ENCODE data around the gene DYRK1A.

DYRK1A gene

DNA sequence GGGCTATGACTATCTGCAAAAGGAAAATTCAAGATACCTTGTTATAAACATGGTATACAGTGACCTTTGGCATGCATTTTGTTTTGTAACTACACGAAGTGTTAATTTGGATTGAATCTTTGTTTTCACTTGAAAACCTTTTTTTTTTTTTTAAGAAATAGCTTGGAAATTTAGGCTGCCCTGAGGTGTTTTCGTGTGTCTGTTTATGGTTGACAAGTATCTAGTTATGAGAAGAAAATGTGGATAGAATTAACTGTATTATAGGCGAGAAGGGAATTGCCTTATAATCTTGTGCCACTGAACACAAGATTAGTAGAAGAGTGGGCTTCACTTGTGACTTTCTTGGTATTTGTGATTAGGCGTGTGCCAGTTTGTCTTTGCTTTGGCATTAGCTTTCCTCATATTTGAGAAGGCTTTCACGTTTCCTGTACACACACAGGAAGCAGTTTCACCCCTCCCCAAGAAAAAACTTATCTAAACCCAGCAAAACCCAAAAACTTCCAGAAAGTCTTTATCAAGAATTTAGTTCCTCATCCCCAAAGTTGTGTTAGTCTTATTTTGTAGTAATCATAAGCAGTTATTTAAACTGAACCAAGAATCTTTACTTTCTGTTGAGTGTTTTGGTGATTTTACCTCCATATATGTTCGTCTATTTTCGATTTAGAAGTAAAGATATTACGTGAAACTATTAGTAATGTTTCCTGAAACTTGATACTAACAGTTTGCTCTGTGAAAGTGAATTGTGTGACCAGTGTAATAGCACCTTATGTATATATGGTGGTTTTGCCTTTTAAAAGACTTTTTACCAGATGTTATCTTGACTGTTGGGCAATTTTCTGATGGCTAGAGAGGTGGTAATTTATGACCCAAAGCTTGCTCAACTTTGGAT lies 3.8 kb downstream of the DYRK1A start (continued):
- TF ChIP-seq ZNF560 (tag by site-specific recombination; IDR thresholded peaks at IDR 0.05; ENCODE audit: borderline replicate concordance): no peak
- no peak for TF ChIP-seq ZBTB7A (tag by site-specific recombination; IDR thresholded peaks at IDR 0.05; ENCODE audit: low read depth)
- TF ChIP-seq, protein P1, sequence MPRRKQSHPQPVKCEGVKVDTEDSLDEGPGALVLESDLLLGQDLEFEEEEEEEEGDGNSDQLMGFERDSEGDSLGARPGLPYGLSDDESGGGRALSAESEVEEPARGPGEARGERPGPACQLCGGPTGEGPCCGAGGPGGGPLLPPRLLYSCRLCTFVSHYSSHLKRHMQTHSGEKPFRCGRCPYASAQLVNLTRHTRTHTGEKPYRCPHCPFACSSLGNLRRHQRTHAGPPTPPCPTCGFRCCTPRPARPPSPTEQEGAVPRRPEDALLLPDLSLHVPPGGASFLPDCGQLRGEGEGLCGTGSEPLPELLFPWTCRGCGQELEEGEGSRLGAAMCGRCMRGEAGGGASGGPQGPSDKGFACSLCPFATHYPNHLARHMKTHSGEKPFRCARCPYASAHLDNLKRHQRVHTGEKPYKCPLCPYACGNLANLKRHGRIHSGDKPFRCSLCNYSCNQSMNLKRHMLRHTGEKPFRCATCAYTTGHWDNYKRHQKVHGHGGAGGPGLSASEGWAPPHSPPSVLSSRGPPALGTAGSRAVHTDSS (tag by site-specific recombination; IDR thresholded peaks at IDR 0.05): peak; percentile 40; the same call in 1 of the 2 replicates
- TF ChIP-seq SP7 (tag by site-specific recombination; IDR thresholded peaks at IDR 0.05): peak; percentile 99
- no peak for TF ChIP-seq ZBTB17 (tag by site-specific recombination; IDR thresholded peaks at IDR 0.05)
- TF ChIP-seq YY2 (tag by site-specific recombination; IDR thresholded peaks at IDR 0.05): no peak
- TF ChIP-seq, protein P2, sequence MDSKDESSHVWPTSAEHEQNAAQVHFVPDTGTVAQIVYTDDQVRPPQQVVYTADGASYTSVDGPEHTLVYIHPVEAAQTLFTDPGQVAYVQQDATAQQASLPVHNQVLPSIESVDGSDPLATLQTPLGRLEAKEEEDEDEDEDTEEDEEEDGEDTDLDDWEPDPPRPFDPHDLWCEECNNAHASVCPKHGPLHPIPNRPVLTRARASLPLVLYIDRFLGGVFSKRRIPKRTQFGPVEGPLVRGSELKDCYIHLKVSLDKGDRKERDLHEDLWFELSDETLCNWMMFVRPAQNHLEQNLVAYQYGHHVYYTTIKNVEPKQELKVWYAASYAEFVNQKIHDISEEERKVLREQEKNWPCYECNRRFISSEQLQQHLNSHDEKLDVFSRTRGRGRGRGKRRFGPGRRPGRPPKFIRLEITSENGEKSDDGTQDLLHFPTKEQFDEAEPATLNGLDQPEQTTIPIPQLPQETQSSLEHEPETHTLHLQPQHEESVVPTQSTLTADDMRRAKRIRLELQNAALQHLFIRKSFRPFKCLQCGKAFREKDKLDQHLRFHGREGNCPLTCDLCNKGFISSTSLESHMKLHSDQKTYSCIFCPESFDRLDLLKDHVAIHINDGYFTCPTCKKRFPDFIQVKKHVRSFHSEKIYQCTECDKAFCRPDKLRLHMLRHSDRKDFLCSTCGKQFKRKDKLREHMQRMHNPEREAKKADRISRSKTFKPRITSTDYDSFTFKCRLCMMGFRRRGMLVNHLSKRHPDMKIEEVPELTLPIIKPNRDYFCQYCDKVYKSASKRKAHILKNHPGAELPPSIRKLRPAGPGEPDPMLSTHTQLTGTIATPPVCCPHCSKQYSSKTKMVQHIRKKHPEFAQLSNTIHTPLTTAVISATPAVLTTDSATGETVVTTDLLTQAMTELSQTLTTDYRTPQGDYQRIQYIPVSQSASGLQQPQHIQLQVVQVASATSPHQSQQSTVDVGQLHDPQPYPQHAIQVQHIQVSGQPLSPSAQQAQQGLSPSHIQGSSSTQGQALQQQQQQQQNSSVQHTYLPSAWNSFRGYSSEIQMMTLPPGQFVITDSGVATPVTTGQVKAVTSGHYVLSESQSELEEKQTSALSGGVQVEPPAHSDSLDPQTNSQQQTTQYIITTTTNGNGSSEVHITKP (tag by site-specific recombination; IDR thresholded peaks at IDR 0.05): peak; percentile 62
- no peak for TF ChIP-seq ZNF404 (tag by site-specific recombination; IDR thresholded peaks at IDR 0.05)
- TF ChIP-seq, protein P3, sequence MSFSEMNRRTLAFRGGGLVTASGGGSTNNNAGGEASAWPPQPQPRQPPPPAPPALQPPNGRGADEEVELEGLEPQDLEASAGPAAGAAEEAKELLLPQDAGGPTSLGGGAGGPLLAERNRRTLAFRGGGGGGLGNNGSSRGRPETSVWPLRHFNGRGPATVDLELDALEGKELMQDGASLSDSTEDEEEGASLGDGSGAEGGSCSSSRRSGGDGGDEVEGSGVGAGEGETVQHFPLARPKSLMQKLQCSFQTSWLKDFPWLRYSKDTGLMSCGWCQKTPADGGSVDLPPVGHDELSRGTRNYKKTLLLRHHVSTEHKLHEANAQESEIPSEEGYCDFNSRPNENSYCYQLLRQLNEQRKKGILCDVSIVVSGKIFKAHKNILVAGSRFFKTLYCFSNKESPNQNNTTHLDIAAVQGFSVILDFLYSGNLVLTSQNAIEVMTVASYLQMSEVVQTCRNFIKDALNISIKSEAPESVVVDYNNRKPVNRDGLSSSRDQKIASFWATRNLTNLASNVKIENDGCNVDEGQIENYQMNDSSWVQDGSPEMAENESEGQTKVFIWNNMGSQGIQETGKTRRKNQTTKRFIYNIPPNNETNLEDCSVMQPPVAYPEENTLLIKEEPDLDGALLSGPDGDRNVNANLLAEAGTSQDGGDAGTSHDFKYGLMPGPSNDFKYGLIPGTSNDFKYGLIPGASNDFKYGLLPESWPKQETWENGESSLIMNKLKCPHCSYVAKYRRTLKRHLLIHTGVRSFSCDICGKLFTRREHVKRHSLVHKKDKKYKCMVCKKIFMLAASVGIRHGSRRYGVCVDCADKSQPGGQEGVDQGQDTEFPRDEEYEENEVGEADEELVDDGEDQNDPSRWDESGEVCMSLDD (tag by site-specific recombination; IDR thresholded peaks at IDR 0.05): no peak
- TF ChIP-seq, protein P4, sequence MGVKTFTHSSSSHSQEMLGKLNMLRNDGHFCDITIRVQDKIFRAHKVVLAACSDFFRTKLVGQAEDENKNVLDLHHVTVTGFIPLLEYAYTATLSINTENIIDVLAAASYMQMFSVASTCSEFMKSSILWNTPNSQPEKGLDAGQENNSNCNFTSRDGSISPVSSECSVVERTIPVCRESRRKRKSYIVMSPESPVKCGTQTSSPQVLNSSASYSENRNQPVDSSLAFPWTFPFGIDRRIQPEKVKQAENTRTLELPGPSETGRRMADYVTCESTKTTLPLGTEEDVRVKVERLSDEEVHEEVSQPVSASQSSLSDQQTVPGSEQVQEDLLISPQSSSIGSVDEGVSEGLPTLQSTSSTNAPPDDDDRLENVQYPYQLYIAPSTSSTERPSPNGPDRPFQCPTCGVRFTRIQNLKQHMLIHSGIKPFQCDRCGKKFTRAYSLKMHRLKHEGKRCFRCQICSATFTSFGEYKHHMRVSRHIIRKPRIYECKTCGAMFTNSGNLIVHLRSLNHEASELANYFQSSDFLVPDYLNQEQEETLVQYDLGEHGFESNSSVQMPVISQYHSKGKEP (tag by site-specific recombination; IDR thresholded peaks at IDR 0.05): peak; percentile 84
- no peak for TF ChIP-seq RBAK (tag by site-specific recombination; IDR thresholded peaks at IDR 0.05)
- no peak for TF ChIP-seq ZNF529 (tag by site-specific recombination; IDR thresholded peaks at IDR 0.05; ENCODE audit: insufficient replicate concordance)
- no peak; the same call in 1 of the 2 replicates for TF ChIP-seq KLF7 (tag by site-specific recombination; IDR thresholded peaks at IDR 0.05; ENCODE audit: borderline replicate concordance)
- no peak for TF ChIP-seq ZNF707 (tag by site-specific recombination; IDR thresholded peaks at IDR 0.05)
- no peak for TF ChIP-seq ZNF555 (tag by site-specific recombination; conservative IDR thresholded peaks at IDR 0.05)
- no peak for TF ChIP-seq ZNF138 (tag by site-specific recombination; IDR thresholded peaks at IDR 0.05; ENCODE audit: borderline replicate concordance)
- peak; percentile 75; the same call in 1 of the 2 replicates for TF ChIP-seq TCF7L2 (IDR thresholded peaks at IDR 0.05; ENCODE audit: borderline replicate concordance, low read depth, low read length)
- no peak for TF ChIP-seq ZNF558 (tag by site-specific recombination; IDR thresholded peaks at IDR 0.05)
- TF ChIP-seq, protein P5, sequence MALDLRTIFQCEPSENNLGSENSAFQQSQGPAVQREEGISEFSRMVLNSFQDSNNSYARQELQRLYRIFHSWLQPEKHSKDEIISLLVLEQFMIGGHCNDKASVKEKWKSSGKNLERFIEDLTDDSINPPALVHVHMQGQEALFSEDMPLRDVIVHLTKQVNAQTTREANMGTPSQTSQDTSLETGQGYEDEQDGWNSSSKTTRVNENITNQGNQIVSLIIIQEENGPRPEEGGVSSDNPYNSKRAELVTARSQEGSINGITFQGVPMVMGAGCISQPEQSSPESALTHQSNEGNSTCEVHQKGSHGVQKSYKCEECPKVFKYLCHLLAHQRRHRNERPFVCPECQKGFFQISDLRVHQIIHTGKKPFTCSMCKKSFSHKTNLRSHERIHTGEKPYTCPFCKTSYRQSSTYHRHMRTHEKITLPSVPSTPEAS (tag by site-specific recombination; IDR thresholded peaks at IDR 0.05): 0 out of 2 replicates have a peak, but pooled peaks have one; percentile 17
- TF ChIP-seq, protein P6, sequence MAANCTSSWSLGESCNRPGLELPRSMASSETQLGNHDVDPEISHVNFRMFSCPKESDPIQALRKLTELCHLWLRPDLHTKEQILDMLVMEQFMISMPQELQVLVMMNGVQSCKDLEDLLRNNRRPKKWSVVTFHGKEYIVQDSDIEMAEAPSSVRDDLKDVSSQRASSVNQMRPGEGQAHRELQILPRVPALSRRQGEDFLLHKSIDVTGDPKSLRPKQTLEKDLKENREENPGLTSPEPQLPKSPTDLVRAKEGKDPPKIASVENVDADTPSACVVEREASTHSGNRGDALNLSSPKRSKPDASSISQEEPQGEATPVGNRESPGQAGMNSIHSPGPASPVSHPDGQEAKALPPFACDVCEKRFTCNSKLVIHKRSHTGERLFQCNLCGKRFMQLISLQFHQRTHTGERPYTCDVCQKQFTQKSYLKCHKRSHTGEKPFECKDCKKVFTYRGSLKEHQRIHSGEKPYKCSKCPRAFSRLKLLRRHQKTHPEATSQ (tag by site-specific recombination; IDR thresholded peaks at IDR 0.05): peak; percentile 74; the same call in 1 of the 2 replicates
- TF ChIP-seq, protein P7, sequence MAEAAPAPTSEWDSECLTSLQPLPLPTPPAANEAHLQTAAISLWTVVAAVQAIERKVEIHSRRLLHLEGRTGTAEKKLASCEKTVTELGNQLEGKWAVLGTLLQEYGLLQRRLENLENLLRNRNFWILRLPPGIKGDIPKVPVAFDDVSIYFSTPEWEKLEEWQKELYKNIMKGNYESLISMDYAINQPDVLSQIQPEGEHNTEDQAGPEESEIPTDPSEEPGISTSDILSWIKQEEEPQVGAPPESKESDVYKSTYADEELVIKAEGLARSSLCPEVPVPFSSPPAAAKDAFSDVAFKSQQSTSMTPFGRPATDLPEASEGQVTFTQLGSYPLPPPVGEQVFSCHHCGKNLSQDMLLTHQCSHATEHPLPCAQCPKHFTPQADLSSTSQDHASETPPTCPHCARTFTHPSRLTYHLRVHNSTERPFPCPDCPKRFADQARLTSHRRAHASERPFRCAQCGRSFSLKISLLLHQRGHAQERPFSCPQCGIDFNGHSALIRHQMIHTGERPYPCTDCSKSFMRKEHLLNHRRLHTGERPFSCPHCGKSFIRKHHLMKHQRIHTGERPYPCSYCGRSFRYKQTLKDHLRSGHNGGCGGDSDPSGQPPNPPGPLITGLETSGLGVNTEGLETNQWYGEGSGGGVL (tag by site-specific recombination; IDR thresholded peaks at IDR 0.05): peak; percentile 33; the same call in 1 of the 2 replicates
- no peak for TF ChIP-seq SCRT1 (tag by site-specific recombination; IDR thresholded peaks at IDR 0.05; ENCODE audit: borderline replicate concordance)
- TF ChIP-seq ZNF214 (tag by site-specific recombination; IDR thresholded peaks at IDR 0.05; ENCODE audit: borderline replicate concordance): no peak
- TF ChIP-seq ZNF416 (tag by site-specific recombination; IDR thresholded peaks at IDR 0.05): no peak

Measured in HEK293 (cell line).